Measurements from ENCODE around the gene GPRC5B.

GPRC5B gene

GRCh38 chr16:19884611-19885450 is at the start of gene GPRC5B:
TSS of gene GPRC5B (minus strand) at chr16:19884848. CDS start at chr16:19872845, 12,003 bp downstream.
- DNase-seq (ENCODE audit: extremely low spot score): peak; percentile 61
- POLR2A ChIA-PET: no interaction called here
- CTCF ChIA-PET: interaction anchor here (0.8 to 4.9 kb wide), 8 partner anchors 7 to 329 kb away, joined by 3 to 65 read pairs (median 4); partner anchors contain the start of gene VPS35L
- TF ChIP-seq CTCF (IDR thresholded peaks at IDR 0.05; ENCODE audit: control extremely low read depth, extremely low read depth, low read depth, missing control alignments): peak; percentile 33

- DNase-seq (ENCODE audit: extremely low spot score): no peak
- no peak for TF ChIP-seq CTCF (IDR thresholded peaks at IDR 0.05; ENCODE audit: control extremely low read depth, extremely low read depth, low read depth, missing control alignments)
- CTCF ChIA-PET: interaction anchor here (1.1 kb wide), 1 partner anchor 12 kb away, joined by 3 read pairs; no protein-coding TSS in a partner anchor
- POLR2A ChIA-PET: no interaction called here
These were observed 49.1 kb upstream of the GPRC5B start for GRCh38 chr16:19933740-19934139.

- no peak for DNase-seq (ENCODE audit: extremely low spot score)
- ChIA-PET CTCF (no interaction called here), POLR2A (no interaction called here)
These were observed 44.4 kb upstream of the GPRC5B start for GRCh38 chr16:19929062-19929511.

GRCh38 chr16:19928432-19928831 is 43.8 kb upstream of the GPRC5B start:
- POLR2A ChIA-PET: no interaction called here
- no peak for TF ChIP-seq CTCF (IDR thresholded peaks at IDR 0.05; ENCODE audit: control extremely low read depth, extremely low read depth, low read depth, missing control alignments)
- CTCF ChIA-PET: no interaction called here
- no peak for DNase-seq (ENCODE audit: extremely low spot score)

More at GRCh38 chr16:19929062-19929511, 44.4 kb upstream of the GPRC5B start:
- TF ChIP-seq CTCF (IDR thresholded peaks at IDR 0.05; ENCODE audit: control extremely low read depth, extremely low read depth, low read depth, missing control alignments): no peak

GRCh38 chr16:19926449-19927390 is 42.1 kb upstream of the GPRC5B start:
- no peak for TF ChIP-seq CTCF (IDR thresholded peaks at IDR 0.05; ENCODE audit: control extremely low read depth, extremely low read depth, low read depth, missing control alignments)
- ChIA-PET CTCF (no interaction called here), POLR2A (no interaction called here)
- DNase-seq (ENCODE audit: extremely low spot score): no peak

- POLR2A ChIA-PET: no interaction called here
- DNase-seq (ENCODE audit: extremely low spot score): no peak
- TF ChIP-seq CTCF (IDR thresholded peaks at IDR 0.05; ENCODE audit: control extremely low read depth, extremely low read depth, low read depth, missing control alignments): no peak
- CTCF ChIA-PET: interaction anchor here (1.9 kb wide), 1 partner anchor 11 kb away, joined by 4 read pairs; no protein-coding TSS in a partner anchor
These were observed 38.7 kb upstream of the GPRC5B start for GRCh38 chr16:19923396-19923795.

Measured in GM10248 (cell line).